Ammon's horn (tissue), 1 donor: ENCODE measurements around the gene CHP1.
A peak's percentile ranks its signal among the peaks of the same experiment; 100 is the strongest.
"Not testable (repeated sequence)": the region's sequence is repeated elsewhere in the genome, so short reads cannot be mapped to it uniquely, and the experiment has no call there.

Experiments used
- DNase-seq: peaks from one replicate; pipeline ENCODE4 v3.0.0-alpha.2; 2016; ENCODE audit warnings: low spot score

The CHP1 gene

DNA sequence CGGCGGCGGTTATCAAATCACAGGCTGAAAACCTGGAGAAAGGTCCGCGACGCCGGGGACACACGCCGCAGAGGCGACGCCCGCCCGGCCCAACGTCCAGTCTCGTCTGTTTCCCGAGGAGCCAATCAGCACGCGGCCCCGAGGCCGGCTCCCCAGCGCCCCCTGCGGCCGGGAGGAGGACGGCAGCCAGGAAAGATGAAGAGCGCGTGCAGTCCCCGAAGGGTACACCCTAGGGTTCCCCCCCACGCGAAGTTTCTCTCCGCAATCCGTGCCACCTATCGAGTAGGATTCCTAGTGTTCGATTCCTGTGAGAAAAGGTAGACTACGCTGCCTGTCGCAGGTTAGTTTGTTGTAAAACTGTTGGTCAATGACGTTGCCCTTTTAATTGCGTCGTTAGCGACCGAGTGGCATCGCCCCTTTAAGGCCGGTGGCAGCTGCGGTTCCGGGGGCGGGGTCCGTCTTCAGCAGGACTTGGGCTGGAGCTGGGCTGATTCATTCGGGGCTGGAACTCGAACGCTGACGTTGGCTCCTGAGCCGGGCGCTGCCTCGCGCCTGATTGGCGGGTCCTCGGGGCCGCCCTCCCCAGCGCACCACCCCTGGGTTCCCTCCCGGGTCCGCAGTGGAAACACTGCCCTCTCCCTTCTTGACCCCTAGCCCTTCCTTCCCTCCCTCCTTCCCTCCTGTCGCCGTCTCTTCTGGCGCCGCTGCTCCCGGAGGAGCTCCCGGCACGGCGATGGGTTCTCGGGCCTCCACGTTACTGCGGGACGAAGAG lies at the start of gene CHP1, which contains the start of gene EXD1:
Gene CHP1 (plus strand): TSS at position 619 of the 772 bp plus-strand sequence. CDS start 115 bp downstream, at position 734.
Gene EXD1 (minus strand): TSS at position 108 of the 772 bp plus-strand sequence. CDS start 4,182 bp downstream, outside the sequence.
- DNase-seq, result peak; percentile 99

GRCh38 chr15:41182266-41182665 lies 48.8 kb upstream of the CHP1 start:
- no peak for DNase-seq

DNA sequence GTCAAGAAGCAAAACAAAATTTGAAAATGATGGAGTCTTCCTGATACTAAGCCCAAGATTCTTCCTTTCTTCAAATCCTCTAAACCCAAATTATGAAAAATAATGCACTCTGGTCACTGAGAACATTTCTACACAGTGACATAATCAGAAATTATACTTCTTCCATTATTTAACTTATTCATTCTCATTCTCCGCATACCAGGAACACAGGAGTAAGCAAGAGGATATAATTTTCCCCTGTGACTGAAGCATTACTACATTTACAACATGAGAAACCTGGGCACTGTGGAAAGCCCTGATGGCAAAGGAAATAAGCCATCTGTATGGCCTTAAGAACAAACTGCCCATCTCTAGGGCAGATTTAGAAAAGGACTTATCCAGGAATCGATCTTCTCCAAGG lies 47.5 kb upstream of the CHP1 start:
- DNase-seq, result no peak

GRCh38 chr15:41194444-41194843 lies 36.6 kb upstream of the CHP1 start:
- no peak for DNase-seq

DNA sequence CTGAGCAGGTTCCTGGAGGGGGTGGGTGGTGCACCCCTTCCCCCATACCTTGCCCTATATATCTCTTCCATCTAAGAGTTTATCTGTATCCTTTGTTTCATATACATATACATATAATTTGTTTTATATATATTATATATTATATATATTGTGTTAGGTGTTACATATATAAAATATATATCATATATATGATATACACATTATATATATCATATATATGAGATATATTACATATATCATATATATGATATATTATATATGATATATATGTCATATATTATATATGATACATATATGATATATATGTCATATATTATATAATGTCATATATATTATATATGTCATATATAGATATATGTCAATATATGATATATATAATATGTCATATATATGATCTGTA lies 31.6 kb upstream of the CHP1 start:
- DNase-seq, result no peak

GRCh38 chr15:41203395-41203794 lies 27.7 kb upstream of the CHP1 start:
- DNase-seq, result no peak

GRCh38 chr15:41205315-41205714 lies 25.8 kb upstream of the CHP1 start:
- DNase-seq, result no peak

DNA sequence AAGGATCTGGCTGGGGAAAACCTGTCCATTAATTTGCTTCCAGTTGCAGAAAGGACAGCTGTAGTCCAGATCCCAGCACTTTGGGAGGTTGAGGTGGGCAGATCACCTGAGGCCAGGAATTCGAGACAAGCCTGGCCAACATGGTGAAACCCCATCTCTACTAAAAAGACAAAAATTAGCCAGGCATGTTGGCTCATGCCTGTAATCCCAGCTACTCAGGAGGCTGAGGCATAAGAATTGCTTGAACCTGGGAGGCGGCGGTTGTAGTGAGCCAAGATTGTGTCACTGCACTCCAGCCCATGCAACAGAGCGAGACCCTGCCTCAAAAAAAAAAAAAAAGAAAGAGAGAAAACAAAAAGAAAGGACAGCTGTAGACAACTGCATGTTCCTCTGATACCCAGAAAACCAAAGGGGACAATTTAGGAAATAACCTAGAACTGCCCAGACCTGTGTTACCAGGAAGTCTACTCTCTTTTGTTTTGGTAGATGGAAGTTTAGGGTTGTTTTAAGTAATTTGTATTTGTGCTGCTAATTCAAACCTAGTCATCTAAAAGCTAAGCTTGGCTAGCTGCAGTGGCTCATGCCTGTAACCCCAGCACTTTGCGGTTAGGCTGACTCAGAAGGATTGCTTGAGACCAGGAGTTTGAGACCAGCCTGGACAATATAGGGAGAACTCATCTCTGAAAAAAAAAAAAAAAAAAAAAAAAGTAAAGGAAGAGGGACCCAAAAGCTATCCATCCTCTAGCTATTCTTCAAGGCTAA lies 23.2 kb upstream of the CHP1 start:
- no peak for DNase-seq

DNA sequence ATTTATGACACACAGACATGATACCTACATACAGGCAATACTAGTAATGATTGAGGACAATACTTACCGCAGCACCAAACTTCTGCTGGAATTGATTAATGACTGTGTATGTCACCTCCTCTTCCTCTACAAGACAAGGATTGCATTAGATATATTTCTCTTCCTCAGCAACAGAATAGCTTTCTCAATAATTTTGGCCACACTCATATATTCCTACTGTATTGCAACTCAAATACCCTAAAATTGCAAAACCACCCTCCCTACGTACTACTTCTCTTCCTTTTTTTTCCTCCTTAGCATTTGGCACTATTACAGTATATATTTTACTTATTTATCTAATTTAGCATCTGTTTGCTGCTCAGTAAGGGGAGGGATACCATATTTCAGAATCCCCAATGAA lies 15.4 kb upstream of the CHP1 start:
- DNase-seq, result no peak

GRCh38 chr15:41218851-41219250 lies 12.2 kb upstream of the CHP1 start:
- DNase-seq, result no peak

GRCh38 chr15:41219381-41219780 lies 11.7 kb upstream of the CHP1 start:
- DNase-seq, result no peak

- no peak for DNase-seq
Observed at GRCh38 chr15:41230345-41230649, 771 bp upstream of the CHP1 start.

DNA sequence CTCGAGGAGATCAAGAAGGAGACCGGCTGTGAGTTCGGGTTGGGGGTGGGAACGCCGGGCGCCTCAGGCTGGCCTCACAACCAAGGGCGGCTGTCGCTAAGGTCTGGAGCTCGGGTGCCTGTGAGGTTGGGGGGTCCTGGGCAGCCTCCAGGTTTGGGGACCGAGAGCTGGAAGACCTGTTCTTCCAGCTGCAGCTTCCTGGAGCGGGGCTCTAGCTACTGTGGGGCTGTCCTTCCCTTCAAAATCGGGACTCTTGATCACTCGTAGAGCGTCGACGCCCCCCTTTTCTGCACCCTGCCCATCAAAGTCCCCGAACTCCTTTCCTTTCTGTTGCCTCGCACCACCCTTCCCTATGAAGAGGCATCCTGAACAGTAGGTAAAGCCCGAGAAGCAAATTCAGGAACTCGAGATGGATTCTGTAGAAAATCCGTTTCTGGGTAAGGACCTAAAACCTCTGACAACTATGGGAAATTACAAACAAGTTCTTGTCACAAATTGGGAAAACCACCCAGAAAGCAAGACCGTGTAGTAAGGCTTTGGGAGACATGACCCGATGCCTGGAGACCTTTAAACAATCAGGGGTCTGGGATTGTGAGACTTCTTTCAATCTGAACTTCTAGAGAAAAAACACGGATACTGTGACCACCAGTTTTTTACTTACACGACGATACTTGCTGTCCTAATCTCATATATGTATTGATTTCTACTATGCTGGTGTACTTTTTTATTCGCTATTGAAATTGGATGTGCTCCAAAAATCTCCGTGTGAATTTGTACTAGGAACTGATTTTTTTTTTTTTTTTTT lies 556 bp downstream of the CHP1 start:
- DNase-seq, result no peak

- peak; percentile 49 for DNase-seq
Observed at GRCh38 chr15:41233367-41233771, 2.3 kb downstream of the CHP1 start.

- not testable (repeated sequence) for DNase-seq
Observed at GRCh38 chr15:41235228-41235627, 4.2 kb downstream of the CHP1 start.

- DNase-seq, result no peak
Observed at GRCh38 chr15:41235929-41236328, 4.9 kb downstream of the CHP1 start.

DNA sequence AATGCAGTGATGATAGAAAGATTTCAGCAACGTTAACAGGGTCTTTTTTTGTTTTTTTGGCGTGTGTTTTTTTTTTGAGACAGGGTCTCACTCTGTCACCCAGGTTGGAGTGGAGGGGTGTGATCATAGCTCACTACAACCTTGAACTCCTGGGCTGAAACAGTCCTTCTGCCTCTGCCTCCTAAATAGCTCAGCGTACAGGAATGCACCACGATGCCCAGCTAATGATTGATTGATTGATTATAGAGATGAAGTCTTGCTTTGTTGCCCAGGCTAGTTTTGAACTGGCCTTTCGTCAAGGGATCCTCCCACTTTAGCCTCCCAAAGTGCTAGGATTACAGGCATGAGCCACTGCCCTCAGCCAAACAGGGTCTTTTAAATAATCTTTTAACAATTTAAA lies 7.0 kb downstream of the CHP1 start:
- DNase-seq, result no peak

DNA sequence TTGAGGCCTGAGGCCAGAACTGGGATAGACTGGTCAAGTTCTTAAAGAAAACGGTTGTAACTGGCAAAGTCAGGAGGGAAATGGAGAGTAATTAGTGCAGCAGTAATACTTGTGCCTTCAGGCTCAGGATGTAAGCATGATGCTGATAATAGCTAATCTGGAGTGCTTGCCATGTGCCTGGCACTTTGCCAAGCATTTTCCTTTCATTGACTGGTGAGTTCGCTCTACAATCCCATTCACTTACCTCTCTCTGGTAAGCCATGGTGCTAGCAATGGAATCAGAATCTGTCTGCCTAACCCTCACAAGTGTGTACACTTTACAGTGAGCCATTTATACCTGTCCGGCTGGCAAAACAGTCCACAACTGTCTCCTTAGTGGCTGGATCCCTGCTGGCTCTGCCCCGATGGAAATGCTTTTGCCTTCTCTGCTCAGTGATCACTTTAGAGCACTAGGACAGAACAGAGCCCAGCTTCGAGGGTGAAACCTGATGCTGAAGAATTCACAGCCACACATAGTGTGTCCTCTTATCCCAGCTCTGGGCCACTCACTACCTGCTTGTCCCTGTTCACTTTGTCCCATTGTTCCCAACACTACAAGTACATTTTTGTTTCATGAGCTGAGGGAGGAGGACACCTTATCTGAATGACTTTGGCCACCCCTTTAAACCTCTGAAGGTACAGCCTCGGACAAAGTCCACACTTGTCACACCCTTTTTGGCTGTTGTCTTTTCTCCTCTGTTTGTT lies 10.3 kb downstream of the CHP1 start:
- DNase-seq, result peak; percentile 31

GRCh38 chr15:41250745-41251144 lies 19.7 kb downstream of the CHP1 start:
- DNase-seq, result not testable (repeated sequence)

DNA sequence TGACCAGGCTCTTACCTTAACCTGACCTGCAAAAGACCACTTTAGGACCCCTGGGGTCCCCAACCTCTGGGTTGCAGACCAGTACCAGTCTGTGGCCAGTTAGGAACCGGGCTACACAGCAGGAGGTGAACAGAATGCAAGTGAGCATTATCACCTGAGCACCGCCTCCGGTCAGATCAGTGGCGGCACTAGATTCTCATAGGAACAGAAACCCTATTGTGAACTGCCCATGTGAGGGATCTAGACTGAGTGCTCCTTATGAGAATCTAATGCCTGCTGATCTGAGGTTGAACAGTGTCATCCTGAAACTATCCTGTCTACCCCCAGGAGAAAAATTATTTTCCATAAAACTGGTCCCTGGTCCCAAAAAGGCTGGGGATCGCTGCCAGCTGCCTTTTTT lies 20.3 kb downstream of the CHP1 start:
- no peak for DNase-seq

DNA sequence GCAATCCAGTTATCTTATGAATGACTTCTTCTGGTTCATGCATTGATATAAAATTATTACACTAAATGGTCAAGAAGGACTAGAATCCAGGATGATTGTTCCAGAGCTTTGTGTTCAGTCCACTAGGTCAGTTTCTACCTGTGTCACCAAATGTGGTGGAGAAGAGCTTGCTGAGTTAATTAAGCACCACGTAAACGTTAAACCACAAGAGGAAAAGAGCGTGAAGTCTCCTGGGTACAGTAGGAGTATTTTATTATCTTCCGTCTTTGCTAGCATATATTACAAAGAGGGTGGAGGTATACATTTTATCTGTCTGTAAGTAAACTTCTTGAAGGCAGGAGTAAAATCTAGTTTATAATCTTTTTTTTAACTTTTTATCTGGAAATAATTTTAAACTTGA lies 23.5 kb downstream of the CHP1 start:
- no peak for DNase-seq

DNA sequence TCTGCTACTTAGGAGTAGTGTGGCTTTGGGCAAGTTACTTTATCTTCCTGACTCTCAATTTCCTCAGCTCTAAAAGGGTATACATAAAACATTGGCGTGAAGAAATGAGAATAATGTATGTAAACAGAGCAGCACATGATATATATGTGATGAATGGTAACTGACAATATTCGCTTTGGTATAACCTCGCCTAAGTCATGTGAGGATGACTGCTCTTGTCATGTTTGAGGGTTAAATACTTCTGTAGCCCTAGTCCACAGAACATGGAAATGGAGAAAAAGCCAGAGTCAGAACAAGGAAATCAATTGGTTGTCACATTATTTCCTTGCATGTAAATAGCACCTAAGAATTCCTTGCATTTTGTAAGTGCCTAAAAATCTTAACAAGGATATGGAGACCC lies 25.0 kb downstream of the CHP1 start:
- no peak for DNase-seq
